GM12878 (cell line): Measurements from ENCODE around the gene GMPPB. TPM values are rescaled to one million over a fixed set of nuclear protein-coding genes. Genes with fewer than 3 reads are reported as not detected.

ENCODE experiments used
- ATAC-seq: fragments of 200-7000 bp; cut with Tn5 transposase; 3 replicates; pipeline ENCODE4 v1.9.1; 2020; ENCODE audit warnings: mild to moderate bottlenecking, moderate library complexity
- BruUV-seq: library from RNA; stranded (reverse); fragments of 400-500 nt; replicated peaks from 2 replicates; lab custom pipeline; 2021; lab: Mats Ljungman, UMichigan
- CTCF ChIA-PET: fragments of 300-600 bp; sonication (Branson Sonifier 250); formaldehyde crosslinking; extraction: SDS; loops from one replicate; lab custom pipeline; 2021; ENCODE audit warnings: inconsistent platforms; lab: Yijun Ruan, JAX
- POLR2A ChIA-PET: fragments of 350-600 bp; formaldehyde crosslinking; extraction: SDS; loops from one replicate; lab custom pipeline; 2021; ENCODE audit warnings: inconsistent platforms; lab: Charles Lee
- RAD21 ChIA-PET: fragments of 300-600 bp; sonication (Branson Sonifier 250); formaldehyde crosslinking; loops from one replicate; lab custom pipeline; 2023; ENCODE audit warnings: antibody characterized with exemption; ENCODE audit not compliant: unreplicated experiment; lab: Charles Lee
- SMC1A ChIA-PET: fragments of 300-600 bp; sonication (Branson Sonifier 250); formaldehyde crosslinking; loops from one replicate; lab custom pipeline; 2023; ENCODE audit not compliant: unreplicated experiment, uncharacterized antibody; lab: Charles Lee
- DNase-seq: peaks from one replicate; pipeline ENCODE4 v3.0.0-alpha.2; 2011; ENCODE audit warnings: low read depth, low spot score
- FAIRE-seq: peaks from 3 replicates; lab custom pipeline; 2011; peaks lifted over from hg19 to GRCh38; lab: Jason Lieb, UNC
- H2AFZ ChIP-seq: 2 replicates; pipeline ENCODE4 v1.6.0; 2011; ENCODE audit warnings: low read depth, low read length, control low read depth; ENCODE audit not compliant: control insufficient read depth
- H3K27ac ChIP-seq: 2 replicates; pipeline ENCODE4 v1.5.1; 2011; ENCODE audit warnings: control low read depth; ENCODE audit not compliant: control insufficient read depth, insufficient read depth
- H3K27me3 ChIP-seq, 2 experiments: replicated peaks in 1 of 2; 2 replicates each; pipeline versions ENCODE4 v1.6.0 to v1.6.1; 2011; ENCODE audit warnings: low read length in 1 of 2; ENCODE audit not compliant: control insufficient read depth in 2 of 2, insufficient read depth in 2 of 2
- H3K36me3 ChIP-seq, 2 experiments: 2 replicates each; pipeline ENCODE4 v1.5.1; 2011; ENCODE audit warnings: low read length in 1 of 2; ENCODE audit not compliant: control insufficient read depth in 2 of 2, insufficient read depth in 2 of 2
- H3K4me1 ChIP-seq: 2 replicates; pipeline ENCODE4 v1.6.1; 2011; ENCODE audit warnings: mild to moderate bottlenecking, low read length, moderate library complexity, mixed read lengths; ENCODE audit not compliant: control insufficient read depth, insufficient read depth
- H3K4me2 ChIP-seq: 2 replicates; pipeline ENCODE4 v1.6.0; 2011; ENCODE audit warnings: control low read depth; ENCODE audit not compliant: control insufficient read depth, insufficient read depth
- H3K4me3 ChIP-seq: fragments of 200-600 bp; sonication (generic); 2 replicates; pipeline ENCODE4 v1.5.1; 2016
- H3K79me2 ChIP-seq: 2 replicates; pipeline ENCODE4 v1.6.0; 2011; ENCODE audit warnings: low read length; ENCODE audit not compliant: control insufficient read depth, insufficient read depth
- H3K9ac ChIP-seq: 2 replicates; pipeline ENCODE4 v1.8.0; 2011; ENCODE audit warnings: low read length, control low read depth, mixed read lengths; ENCODE audit not compliant: control insufficient read depth, insufficient read depth
- H3K9me3 ChIP-seq: replicated peaks from 3 replicates; pipeline ENCODE4 v1.5.1; 2011; ENCODE audit warnings: mild to moderate bottlenecking, low read length; ENCODE audit not compliant: control insufficient read depth, insufficient read depth
- H4K20me1 ChIP-seq: 2 replicates; pipeline ENCODE4 v1.6.0; 2011; ENCODE audit not compliant: control insufficient read depth, insufficient read depth
- ATF3 ChIP-seq: IDR thresholded peaks from 2 replicates; pipeline ENCODE4 v1.6.1; 2011; ENCODE audit warnings: low read depth, mild to moderate bottlenecking, low read length, moderate library complexity, borderline replicate concordance; ENCODE audit errors: extremely low read depth
- BHLHE40 ChIP-seq, 2 experiments: fragments of 450-650 bp in 1 of 2; IDR thresholded peaks; 2 replicates each; pipeline ENCODE4 v1.6.1; 2011 to 2017; ENCODE audit warnings: low read depth in 2 of 2, borderline replicate concordance in 1 of 2, improper control_type of control experiment in 1 of 2, low read length in 1 of 2, mild to moderate bottlenecking in 1 of 2
- CEBPZ ChIP-seq: fragments of 150-350 bp; IDR thresholded peaks from 2 replicates; pipeline ENCODE4 v1.6.1; 2016; ENCODE audit warnings: low read depth, low read length
- RELA ChIP-seq: fragments of 450-650 bp; IDR thresholded peaks from 2 replicates; pipeline ENCODE4 v1.8.0; 2014; ENCODE audit warnings: borderline replicate concordance; ENCODE audit not compliant: partially characterized antibody
- ZNF274 ChIP-seq: IDR thresholded peaks from one replicate; pipeline ENCODE4 v1.8.0; 2011; ENCODE audit not compliant: insufficient read length, insufficient read depth
- WGBS: methylation state at CpG from one replicate; pipeline ENCODE4 v1.1.6; 2016; ENCODE audit warnings: low lambda C conversion rate; ENCODE audit not compliant: insufficient replicate concordance, insufficient coverage; ENCODE audit errors: missing lambda C conversion rate; 5-methylcytosine and 5-hydroxymethylcytosine counted together
- in situ Hi-C: fragments of 300-500 bp; cut with MboI; formaldehyde crosslinking; loops from 9 replicates; pipeline ENCODE4 v1.14.3; 2018; ENCODE audit warnings: mixed read lengths
- intact Hi-C: fragments of 100-400 bp; cut with micrococcal nuclease; formaldehyde crosslinking; loops from one replicate; pipeline ENCODE4 v1.14.2; 2022; ENCODE audit not compliant: unreplicated experiment
- polyA plus RNA-seq, 11 experiments: library from polyadenylated mRNA; depleted of rRNA in 4 of 11; unstranded in 6 of 11; stranded (reverse) in 5 of 11; fragments of >200 nt; fragmentation: Nextera tagmentation in 4 of 11; fragmentation: Illumina TruSeq in 1 of 11; extraction: Ambion mirVana in 4 of 11; extraction: Trizol in 1 of 11; gene quantifications; 1 replicate in 1 of 11; 2 replicates in 10 of 11; pipeline versions ENCODE4 v1.2.1 to v1.2.3, GENCODE V29; 2011 to 2016; ENCODE audit warnings: inconsistent platforms in 2 of 11, missing spikeins in 2 of 11, low read depth in 1 of 11
- total RNA-seq, 4 experiments: library from RNA; depleted of rRNA in 3 of 4; stranded (reverse); fragments of >200 nt in 3 of 4; fragmentation: Illumina TruSeq in 1 of 4; extraction: Trizol in 1 of 4; gene quantifications; 2 replicates each; pipeline versions ENCODE4 v1.2.1 to v1.2.3, GENCODE V29; 2013 to 2021

The GMPPB gene
- total and polyA plus RNA-seq, 10 of the 15 experiments (the other 5 are each of a cell fraction or from before 2014, with no cell fraction given): 2.3 to 99.5 (median 23.3) TPM

- H2AFZ ChIP-seq: no peak overlapping the region
- peaks cover 4% of the 10 kb centered on the region for H4K20me1 ChIP-seq
- SMC1A ChIA-PET: interaction anchor here (0.7 kb wide), 1 partner anchor 97 kb away, joined by 4 read pairs; the partner anchor contains the start of gene CAMKV
- 97% methylated on average over 2 of the region's 2 CpGs for WGBS
- FAIRE-seq (no peak), DNase-seq (no peak), ATAC-seq (no peak)
- no peaks in the 10 kb centered on the region for H3K4me1 ChIP-seq
- CTCF ChIA-PET: interaction anchor here (3.1 kb wide), 1 partner anchor 66 kb away, joined by 9 read pairs; no protein-coding TSS in a partner anchor
- in situ Hi-C loops: no loop called here
- intact Hi-C loops: no loop called here
- no peaks in the 10 kb centered on the region for H3K27me3 ChIP-seq
- peaks cover 9% of the 10 kb centered on the region for H3K79me2 ChIP-seq
- RAD21 ChIA-PET: no interaction called here
- H3K4me2 ChIP-seq: no peak overlapping the region
- no peaks in the 10 kb centered on the region for H3K9me3 ChIP-seq
- POLR2A ChIA-PET: interaction anchor here (0.6 kb wide), 1 partner anchor 67 kb away, joined by 3 read pairs; no protein-coding TSS in a partner anchor
- no TSS peak for BruUV-seq
- no peak overlapping the region for H3K27ac ChIP-seq
- TF ChIP-seq ZNF274 (no peak), BHLHE40 (IDR thresholded peaks at IDR 0.05; ENCODE audit: borderline replicate concordance in 1 of 2, low read depth in 2 of 2, low read length in 1 of 2) (no peak), CEBPZ (no peak), RELA (no peak), ATF3 (no peak)
- no peaks in the 10 kb centered on the region for H3K36me3 ChIP-seq
- H3K4me3 ChIP-seq: no peak overlapping the region
- no peak overlapping the region for H3K9ac ChIP-seq
Observed at GRCh38 chr3:49772703-49773102, 49.0 kb upstream of the GMPPB start.
